HepG2 (cell line): ENCODE measurements around the gene DGAT2. TPM values are rescaled to one million over a fixed set of nuclear protein-coding genes. Genes with fewer than 3 reads are reported as not detected.

ENCODE experiments used
- AGO2 ChIP-seq: fragments of 200-400 bp; formaldehyde crosslinking; optimal IDR thresholded peaks from 2 replicates; pipeline ENCODE3; 2017; ENCODE audit warnings: mild to moderate bottlenecking, low read depth, low read length, moderate library complexity
- ARNTL ChIP-seq: sonication (generic); formaldehyde crosslinking; IDR thresholded peaks from 2 replicates; pipeline ENCODE4 v1.4.0; 2020; ENCODE audit warnings: mild to moderate bottlenecking, missing genetic modification reagents
- EEA1 ChIP-seq: sonication (generic); formaldehyde crosslinking; IDR thresholded peaks from 2 replicates; pipeline ENCODE4 v1.5.1; 2020; ENCODE audit warnings: mild to moderate bottlenecking, missing genetic modification reagents, borderline replicate concordance
- MED1 ChIP-seq: sonication (generic); formaldehyde crosslinking; IDR thresholded peaks from 2 replicates; pipeline ENCODE4 v1.4.0; 2020; ENCODE audit warnings: missing genetic modification reagents
- TBX2 ChIP-seq: sonication (generic); formaldehyde crosslinking; IDR thresholded peaks from 2 replicates; pipeline ENCODE4 v1.5.0; 2020; ENCODE audit warnings: missing genetic modification reagents, mild to moderate bottlenecking, borderline replicate concordance
- TRIM24 ChIP-seq: sonication (generic); formaldehyde crosslinking; IDR thresholded peaks from 2 replicates; pipeline ENCODE4 v1.8.0; 2022; ENCODE audit warnings: mild to moderate bottlenecking, missing genetic modification reagents
- ZNF609 ChIP-seq: sonication (generic); formaldehyde crosslinking; IDR thresholded peaks from 2 replicates; pipeline ENCODE4 v1.4.0; 2020; ENCODE audit warnings: mild to moderate bottlenecking, missing genetic modification reagents, borderline replicate concordance
- polyA plus RNA-seq, 8 experiments: library from polyadenylated mRNA; depleted of rRNA in 3 of 8; stranded (reverse) in 7 of 8; unstranded in 1 of 8; fragments of >200 nt; fragmentation: Illumina TruSeq in 4 of 8; extraction: Trizol in 4 of 8; gene quantifications; 2 replicates each; pipeline versions ENCODE4 v1.2.1 to v1.2.3, GENCODE V29; 2011 to 2016; ENCODE audit warnings: low read depth in 4 of 8, missing spikeins in 1 of 8, mixed read lengths in 1 of 8; ENCODE audit not compliant: insufficient read depth in 1 of 8
- total RNA-seq, 5 experiments: library from RNA; depleted of rRNA; stranded (reverse); fragments of >200 nt; fragmentation: Illumina TruSeq; extraction: Trizol; gene quantifications; 2 replicates each; pipeline ENCODE4 v1.2.3, GENCODE V29; 2016; ENCODE audit warnings: low read depth in 1 of 5
- TF ChIP-seq, protein P1 (sequence below): sonication (generic); formaldehyde crosslinking; IDR thresholded peaks from 2 replicates; pipeline ENCODE4 v1.8.1; 2022; ENCODE audit warnings: low read depth, mild to moderate bottlenecking, missing genetic modification reagents
- TF ChIP-seq, protein P2 (sequence below): sonication (generic); formaldehyde crosslinking; IDR thresholded peaks from 2 replicates; pipeline ENCODE4 v1.4.0; 2020; ENCODE audit warnings: missing genetic modification reagents, borderline replicate concordance
- TF ChIP-seq, protein P3 (sequence below): IDR thresholded peaks from 2 replicates; pipeline ENCODE4 v1.6.1; 2016; ENCODE audit warnings: missing biosample characterization, missing genetic modification reagents, low read depth
- TF ChIP-seq, protein P4 (sequence below): IDR thresholded peaks from 2 replicates; pipeline ENCODE4 v1.6.1; 2016

Gene DGAT2
- total and polyA plus RNA-seq, 2 of the 13 experiments (the other 11 are each of a cell fraction or from before 2014, with no cell fraction given) = 39.0 to 65.6 TPM

DNA sequence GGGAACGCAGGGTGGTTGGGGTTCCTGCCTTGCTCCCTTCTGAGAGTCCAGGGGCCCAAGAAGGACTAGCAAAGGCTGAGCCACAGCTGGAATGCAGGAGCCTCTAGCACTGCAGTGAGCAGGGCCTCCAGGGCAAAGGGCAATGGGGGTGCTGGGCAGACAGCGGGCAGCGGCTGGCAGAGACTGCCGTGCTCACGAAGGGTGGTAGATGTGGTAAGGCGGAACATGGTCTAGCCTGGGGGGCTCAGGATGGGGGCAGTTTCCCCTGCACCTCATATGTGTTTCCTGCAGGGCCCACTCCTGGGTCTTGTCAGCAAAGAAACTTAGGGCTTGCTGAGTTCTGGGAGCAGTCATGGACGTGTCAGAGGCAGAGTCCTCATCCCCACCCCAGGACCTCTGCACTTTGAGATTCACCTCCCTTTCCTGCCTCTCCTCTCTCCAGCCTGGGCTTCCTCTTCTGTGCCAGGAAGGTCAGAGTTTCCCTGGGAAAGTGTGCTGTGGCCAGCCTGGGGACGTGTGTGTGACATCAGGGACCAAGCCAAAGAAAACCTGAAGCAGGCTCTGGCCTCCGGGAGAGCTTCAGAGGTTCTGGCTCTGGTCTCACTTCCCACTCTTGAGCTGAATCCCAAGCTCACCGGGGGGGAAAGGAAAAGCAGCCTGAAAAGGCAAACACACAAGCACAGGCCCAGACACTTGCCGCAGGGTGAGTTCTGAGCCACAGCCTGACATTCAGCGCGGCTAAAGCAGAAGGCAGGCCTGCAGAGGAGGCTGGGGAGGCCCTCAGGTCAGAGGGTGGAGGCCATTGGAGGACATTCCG lies 46.5 kb upstream of the DGAT2 start (continued):
- TF ChIP-seq, protein P1, sequence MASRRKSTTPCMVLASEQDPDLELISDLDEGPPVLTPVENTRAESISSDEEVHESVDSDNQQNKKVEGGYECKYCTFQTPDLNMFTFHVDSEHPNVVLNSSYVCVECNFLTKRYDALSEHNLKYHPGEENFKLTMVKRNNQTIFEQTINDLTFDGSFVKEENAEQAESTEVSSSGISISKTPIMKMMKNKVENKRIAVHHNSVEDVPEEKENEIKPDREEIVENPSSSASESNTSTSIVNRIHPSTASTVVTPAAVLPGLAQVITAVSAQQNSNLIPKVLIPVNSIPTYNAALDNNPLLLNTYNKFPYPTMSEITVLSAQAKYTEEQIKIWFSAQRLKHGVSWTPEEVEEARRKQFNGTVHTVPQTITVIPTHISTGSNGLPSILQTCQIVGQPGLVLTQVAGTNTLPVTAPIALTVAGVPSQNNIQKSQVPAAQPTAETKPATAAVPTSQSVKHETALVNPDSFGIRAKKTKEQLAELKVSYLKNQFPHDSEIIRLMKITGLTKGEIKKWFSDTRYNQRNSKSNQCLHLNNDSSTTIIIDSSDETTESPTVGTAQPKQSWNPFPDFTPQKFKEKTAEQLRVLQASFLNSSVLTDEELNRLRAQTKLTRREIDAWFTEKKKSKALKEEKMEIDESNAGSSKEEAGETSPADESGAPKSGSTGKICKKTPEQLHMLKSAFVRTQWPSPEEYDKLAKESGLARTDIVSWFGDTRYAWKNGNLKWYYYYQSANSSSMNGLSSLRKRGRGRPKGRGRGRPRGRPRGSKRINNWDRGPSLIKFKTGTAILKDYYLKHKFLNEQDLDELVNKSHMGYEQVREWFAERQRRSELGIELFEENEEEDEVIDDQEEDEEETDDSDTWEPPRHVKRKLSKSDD (CRISPR knock-in tag) = 0 out of 2 replicates have a peak, but pooled peaks have one; percentile 56
- TF ChIP-seq MED1 (CRISPR knock-in tag) (peak; percentile 55; the same call in 1 of the 2 replicates), TRIM24 (CRISPR knock-in tag) (no peak), TBX2 (CRISPR knock-in tag) (0 out of 2 replicates have a peak, but pooled peaks have one; percentile 56), ZNF609 (peak; percentile 71; the same call in 1 of the 2 replicates), ARNTL (CRISPR knock-in tag) (peak; percentile 58; the same call in 1 of the 2 replicates), AGO2 (no peak), EEA1 (no peak)
- TF ChIP-seq, protein P2, sequence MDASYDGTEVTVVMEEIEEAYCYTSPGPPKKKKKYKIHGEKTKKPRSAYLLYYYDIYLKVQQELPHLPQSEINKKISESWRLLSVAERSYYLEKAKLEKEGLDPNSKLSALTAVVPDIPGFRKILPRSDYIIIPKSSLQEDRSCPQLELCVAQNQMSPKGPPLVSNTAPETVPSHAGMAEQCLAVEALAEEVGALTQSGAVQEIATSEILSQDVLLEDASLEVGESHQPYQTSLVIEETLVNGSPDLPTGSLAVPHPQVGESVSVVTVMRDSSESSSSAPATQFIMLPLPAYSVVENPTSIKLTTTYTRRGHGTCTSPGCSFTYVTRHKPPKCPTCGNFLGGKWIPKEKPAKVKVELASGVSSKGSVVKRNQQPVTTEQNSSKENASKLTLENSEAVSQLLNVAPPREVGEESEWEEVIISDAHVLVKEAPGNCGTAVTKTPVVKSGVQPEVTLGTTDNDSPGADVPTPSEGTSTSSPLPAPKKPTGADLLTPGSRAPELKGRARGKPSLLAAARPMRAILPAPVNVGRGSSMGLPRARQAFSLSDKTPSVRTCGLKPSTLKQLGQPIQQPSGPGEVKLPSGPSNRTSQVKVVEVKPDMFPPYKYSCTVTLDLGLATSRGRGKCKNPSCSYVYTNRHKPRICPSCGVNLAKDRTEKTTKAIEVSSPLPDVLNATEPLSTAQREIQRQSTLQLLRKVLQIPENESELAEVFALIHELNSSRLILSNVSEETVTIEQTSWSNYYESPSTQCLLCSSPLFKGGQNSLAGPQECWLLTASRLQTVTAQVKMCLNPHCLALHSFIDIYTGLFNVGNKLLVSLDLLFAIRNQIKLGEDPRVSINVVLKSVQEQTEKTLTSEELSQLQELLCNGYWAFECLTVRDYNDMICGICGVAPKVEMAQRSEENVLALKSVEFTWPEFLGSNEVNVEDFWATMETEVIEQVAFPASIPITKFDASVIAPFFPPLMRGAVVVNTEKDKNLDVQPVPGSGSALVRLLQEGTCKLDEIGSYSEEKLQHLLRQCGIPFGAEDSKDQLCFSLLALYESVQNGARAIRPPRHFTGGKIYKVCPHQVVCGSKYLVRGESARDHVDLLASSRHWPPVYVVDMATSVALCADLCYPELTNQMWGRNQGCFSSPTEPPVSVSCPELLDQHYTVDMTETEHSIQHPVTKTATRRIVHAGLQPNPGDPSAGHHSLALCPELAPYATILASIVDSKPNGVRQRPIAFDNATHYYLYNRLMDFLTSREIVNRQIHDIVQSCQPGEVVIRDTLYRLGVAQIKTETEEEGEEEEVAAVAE (CRISPR knock-in tag) = peak; percentile 53
- TF ChIP-seq, protein P3, sequence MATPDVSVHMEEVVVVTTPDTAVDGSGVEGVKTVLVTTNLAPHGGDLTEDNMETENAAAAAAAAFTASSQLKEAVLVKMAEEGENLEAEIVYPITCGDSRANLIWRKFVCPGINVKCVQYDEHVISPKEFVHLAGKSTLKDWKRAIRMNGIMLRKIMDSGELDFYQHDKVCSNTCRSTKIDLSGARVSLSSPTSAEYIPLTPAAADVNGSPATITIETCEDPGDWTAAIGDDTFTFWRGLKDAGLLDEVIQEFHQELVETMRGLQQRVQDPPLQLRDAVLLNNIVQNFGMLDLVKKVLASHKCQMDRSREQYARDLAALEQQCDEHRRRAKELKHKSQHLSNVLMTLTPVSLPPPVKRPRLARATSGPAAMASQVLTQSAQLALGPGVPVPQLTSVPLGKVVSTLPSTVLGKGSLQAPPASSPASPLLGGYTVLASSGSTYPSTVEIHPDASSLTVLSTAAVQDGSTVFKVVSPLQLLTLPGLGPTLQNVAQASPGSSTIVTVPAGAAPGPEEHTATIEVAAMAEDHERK = no peak
- TF ChIP-seq, protein P4, sequence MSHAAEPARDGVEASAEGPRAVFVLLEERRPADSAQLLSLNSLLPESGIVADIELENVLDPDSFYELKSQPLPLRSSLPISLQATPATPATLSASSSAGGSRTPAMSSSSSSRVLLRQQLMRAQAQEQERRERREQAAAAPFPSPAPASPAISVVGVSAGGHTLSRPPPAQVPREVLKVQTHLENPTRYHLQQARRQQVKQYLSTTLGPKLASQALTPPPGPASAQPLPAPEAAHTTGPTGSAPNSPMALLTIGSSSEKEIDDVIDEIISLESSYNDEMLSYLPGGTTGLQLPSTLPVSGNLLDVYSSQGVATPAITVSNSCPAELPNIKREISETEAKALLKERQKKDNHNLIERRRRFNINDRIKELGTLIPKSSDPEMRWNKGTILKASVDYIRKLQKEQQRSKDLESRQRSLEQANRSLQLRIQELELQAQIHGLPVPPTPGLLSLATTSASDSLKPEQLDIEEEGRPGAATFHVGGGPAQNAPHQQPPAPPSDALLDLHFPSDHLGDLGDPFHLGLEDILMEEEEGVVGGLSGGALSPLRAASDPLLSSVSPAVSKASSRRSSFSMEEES (CRISPR knock-in tag) = 0 out of 2 replicates have a peak, but pooled peaks have one; percentile 21
